Measurements from ENCODE around the gene TSHZ3.

Gene TSHZ3

GRCh38 chr19:31312677-31313244 lies 36.5 kb downstream of the TSHZ3 start:
- no peak for DNase-seq (ENCODE audit: low read depth, low spot score)

GRCh38 chr19:31312009-31312676 lies 37.1 kb downstream of the TSHZ3 start:
- no peak for DNase-seq (ENCODE audit: low read depth, low spot score)

GRCh38 chr19:31310432-31311133 lies 38.7 kb downstream of the TSHZ3 start:
- DNase-seq (ENCODE audit: low read depth, low spot score): no peak

- DNase-seq (ENCODE audit: low read depth, low spot score): no peak
Observed at GRCh38 chr19:31308781-31309180, 40.5 kb downstream of the TSHZ3 start.

DNA sequence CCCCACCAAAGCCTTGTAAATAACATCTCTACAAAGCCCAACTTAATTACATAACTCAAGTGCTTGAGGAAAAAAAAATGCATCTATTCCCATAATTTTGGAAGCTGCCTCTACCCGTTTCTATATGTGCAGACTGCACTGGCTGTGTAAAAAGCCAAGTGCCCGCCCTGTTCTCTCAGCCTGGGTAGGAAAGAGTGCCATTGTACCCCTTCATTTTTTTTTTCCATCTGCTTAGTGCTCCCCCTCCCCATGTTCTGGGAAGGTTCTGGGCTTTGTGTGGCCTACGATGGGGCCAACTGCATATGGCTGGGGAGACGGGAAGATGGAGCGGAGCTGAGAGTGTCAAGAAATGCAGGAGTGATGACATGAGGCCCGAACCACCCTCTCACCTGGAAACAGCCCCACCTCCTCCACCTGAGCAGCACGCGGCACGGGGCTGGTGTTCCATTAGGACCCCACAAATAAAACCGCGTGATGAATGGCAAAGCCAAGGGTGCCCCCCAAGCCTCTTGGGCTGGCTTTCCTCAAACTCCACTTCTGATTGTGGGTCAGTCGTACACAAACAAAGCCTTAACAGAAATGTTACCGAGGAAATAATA lies 42.1 kb downstream of the TSHZ3 start:
- DNase-seq (ENCODE audit: low read depth, low spot score): no peak

DNA sequence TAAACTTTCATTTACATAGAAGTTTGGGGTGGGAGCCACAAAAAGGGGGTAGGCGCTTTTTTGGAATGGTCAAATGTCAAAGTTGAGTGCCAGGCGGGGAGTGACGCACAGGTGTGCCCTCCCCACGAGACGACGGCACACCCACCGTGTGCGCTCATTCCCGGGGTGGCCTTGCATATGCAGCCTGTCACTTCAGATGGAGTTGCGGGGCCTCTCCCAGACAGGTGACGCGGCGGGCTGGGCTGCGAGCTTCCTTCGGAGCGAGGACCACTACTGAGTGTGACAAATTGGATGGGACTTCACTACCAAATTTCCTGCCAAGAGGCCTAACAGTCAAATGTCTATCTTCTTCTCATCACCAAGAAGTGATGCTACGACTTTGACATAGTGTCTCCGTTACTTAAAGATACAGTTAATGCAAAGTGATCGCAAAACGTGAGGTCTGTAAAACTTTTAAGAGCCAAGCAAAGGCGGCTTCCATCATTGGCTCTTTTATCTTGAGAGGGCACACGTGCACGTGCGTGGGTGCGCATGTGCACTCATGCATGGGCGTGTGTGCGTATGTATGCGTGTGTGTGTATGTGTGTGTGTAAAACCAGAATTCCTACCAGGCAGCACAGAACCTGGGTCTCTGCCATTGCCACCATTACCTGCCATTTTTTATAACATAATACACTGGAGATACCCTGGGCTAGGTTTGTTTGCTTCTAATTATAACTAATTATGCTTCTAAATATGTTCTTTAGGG lies 43.1 kb downstream of the TSHZ3 start:
- no peak for DNase-seq (ENCODE audit: low read depth, low spot score)

- no peak for DNase-seq (ENCODE audit: low read depth, low spot score)
Observed at GRCh38 chr19:31304831-31305312, 44.4 kb downstream of the TSHZ3 start.

DNA sequence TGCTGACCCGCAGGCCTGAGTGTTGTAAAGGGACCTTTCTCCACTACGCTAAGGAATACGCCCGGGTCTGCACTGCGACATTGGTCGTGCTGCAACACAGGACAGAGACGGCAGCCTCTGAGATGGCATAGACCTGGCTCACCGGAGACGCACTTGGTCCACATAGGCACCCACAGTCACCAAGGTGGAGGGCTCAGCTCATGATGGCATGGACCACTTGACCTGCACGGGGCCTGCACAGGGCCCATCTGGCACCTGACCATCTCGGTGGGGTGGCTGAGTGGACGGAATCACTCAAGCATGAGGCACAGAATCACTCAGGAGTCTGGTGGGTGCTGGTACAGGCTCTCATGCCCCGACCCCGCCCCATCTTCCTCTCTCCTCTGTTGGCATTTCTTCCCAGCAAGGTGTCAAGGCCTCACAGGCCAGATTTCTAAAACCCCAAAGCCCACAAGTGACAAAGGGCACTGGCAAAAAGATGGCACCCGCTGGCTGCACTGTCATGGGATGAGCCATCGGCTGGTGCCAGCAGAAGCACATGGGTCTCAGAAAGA lies 45.9 kb downstream of the TSHZ3 start:
- no peak for DNase-seq (ENCODE audit: low read depth, low spot score)

DNA sequence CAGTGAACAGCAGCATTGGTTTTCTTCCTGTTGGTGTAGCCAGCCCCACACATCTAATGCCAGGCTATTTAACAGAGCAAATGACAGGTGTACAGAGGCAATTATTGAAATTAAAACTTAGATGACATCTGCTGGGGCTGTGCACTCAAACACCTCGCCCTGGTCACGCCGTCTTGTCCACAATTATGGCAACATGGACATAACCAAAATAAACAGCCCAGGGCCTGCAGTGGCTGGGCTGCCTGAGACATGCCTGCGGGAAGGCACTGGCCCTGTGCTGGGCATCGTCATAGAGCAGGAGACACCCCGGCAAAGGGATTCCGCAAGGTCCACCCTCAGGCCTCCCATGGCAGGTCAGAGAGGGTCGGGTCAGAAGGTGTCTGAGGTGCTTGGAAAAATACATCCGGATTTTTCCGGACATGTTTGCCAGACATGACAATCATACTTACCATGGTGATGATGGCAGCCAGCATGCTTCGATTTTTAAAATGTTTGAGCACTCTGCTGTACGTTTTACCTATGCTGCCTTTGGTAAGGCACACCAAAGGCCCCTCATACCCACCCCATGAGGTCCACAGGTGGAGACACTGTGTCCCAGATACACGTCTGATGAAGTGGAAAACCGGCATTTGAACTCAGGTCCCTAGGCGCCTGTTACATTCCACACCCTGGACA lies 47.8 kb downstream of the TSHZ3 start:
- no peak for DNase-seq (ENCODE audit: low read depth, low spot score)

DNA sequence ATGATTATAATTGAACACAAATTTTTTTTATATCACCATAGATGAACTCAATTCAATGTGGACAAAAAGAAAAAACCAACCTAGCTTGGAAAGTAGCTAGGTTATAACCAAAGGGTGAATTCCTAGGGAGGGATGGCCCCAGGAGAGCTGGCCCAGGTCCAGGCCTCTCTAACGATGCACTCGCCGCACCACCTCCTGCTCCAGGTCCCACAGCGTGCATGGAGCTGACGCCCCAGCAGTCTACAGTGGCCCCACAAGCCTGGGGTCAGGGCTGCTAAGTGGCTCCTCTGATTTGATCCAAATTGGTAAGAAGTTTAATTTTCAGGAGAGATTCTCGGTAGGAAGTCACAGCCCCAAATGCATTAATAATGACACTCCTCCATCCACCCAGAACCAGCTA lies 48.8 kb downstream of the TSHZ3 start:
- DNase-seq (ENCODE audit: low read depth, low spot score): no peak

- no peak for DNase-seq (ENCODE audit: low read depth, low spot score)
Observed at GRCh38 chr19:31299665-31300064, 49.6 kb downstream of the TSHZ3 start.

GRCh38 chr19:31297991-31298390 lies 51.2 kb downstream of the TSHZ3 start:
- no peak for DNase-seq (ENCODE audit: low read depth, low spot score)

DNA sequence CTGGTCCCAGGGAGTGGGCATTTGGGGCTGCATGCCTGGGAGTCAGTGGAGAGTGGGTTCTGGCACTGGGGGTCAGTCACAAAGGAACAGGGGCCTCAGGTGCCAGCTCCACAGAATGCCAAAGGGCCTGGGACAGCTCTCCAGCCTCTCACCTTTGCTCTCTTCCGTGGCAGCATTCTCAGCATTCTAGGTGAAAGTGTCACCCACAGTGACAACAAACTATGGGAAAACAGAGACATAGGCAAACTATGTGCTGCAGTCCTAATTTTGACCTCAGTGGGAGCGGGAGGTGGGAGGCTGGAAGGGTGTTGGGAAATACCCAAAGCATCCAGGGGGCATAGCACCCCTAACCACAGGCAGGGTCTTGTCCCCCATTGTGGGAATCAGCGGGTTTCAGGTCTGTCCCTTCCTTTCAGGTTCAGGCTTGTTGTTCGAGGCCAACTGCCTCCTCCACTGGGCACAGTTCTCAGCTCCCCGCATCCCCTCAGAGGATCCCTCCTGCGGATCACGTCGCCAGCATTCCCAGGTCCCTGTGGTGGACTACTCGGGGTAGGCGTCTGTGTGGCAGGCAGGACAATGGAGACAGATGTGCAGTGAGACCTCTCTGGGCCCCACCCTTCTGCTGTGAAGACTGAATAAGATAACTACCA lies 52.4 kb downstream of the TSHZ3 start:
- no peak for DNase-seq (ENCODE audit: low read depth, low spot score)

- no peak for DNase-seq (ENCODE audit: low read depth, low spot score)
Observed at GRCh38 chr19:31294189-31294588, 55.0 kb downstream of the TSHZ3 start.

GRCh38 chr19:31292639-31293185 lies 56.5 kb downstream of the TSHZ3 start:
- DNase-seq (ENCODE audit: low read depth, low spot score): no peak

DNA sequence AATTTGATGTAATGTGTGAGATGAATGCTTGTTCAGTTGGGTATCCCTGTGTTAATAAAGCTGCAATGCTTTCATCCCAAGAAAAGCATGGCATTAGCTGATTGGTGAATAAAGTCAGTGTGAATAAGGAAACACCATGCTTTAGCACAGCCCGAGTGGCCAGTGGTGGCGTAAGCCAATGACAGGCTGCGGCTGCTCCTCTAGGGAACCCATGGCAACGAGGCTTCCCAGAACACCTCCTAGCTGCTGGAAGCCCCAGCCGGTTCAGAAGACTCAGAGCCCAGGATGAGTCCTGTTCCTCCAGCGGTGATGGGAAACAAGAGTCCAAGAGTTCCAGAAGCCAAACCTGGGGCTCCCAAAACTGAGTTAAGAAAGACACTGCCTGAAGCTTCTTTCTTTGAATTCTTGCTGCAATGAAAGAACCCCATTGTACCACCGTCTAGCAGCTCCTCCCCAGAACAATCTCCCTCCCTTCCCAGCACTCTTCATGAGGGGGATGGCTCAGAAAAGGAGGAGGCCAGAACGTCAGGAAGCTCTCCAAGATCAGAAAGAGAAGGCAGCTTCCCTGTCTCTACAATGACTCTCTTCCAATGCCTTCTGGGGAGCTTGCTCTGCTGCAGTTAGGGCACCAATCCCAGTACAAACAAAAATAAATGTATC lies 58.2 kb downstream of the TSHZ3 start:
- no peak for DNase-seq (ENCODE audit: low read depth, low spot score)

- no peak for DNase-seq (ENCODE audit: low read depth, low spot score)
Observed at GRCh38 chr19:31289976-31290375, 59.3 kb downstream of the TSHZ3 start.

DNA sequence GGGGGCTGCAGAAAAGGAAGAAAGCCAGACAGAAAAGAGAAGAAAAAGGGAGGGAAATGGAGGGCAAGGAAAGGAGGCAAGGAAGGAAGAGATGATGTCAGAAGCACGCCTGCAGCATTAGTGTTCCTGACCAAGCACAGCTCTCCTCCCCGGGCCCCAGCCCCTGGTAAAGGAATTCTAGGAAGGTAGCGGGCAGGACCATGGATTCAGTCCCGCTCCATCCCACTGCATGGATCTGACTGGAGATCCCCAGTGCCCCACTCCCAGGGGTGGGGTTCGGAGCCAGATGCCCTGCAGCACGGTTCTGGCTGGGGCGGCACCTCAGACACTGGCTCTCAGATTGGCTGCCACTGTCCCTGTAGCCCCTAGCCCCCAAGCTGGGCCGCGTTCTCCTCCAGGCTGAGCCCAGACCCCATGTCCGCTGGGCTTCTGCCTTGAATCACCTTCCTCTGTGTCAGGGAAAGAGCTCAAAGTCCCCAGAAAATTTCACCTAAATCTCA lies 59.8 kb downstream of the TSHZ3 start:
- no peak for DNase-seq (ENCODE audit: low read depth, low spot score)

DNA sequence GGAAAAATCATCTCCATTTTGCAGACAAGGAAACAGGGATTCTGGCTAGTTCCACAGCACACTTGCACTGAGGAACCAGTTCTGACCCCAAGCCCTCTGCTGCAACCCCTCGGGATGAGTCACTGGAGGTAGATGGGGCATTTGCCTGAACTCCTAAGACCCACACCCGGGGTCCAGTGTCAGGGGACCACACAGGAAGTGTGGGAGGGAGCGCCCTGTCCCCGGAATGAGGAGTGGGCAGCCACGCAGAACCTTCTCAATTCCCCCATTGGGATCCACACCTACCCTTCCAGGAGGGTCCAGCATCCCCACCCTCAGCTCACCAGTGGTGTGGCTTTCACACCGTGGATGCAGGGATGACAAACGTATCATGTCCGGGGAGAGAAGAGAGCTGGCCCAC lies 62.7 kb downstream of the TSHZ3 start:
- no peak for DNase-seq (ENCODE audit: low read depth, low spot score)
